ENCODE measurements around the gene NFASC. TPM values are rescaled to one million over a fixed set of nuclear protein-coding genes. Genes with fewer than 3 reads are reported as not detected.

The NFASC gene
- total RNA-seq, 2 donors from 2014 or later = 27.7 to 45.9 TPM

DNA sequence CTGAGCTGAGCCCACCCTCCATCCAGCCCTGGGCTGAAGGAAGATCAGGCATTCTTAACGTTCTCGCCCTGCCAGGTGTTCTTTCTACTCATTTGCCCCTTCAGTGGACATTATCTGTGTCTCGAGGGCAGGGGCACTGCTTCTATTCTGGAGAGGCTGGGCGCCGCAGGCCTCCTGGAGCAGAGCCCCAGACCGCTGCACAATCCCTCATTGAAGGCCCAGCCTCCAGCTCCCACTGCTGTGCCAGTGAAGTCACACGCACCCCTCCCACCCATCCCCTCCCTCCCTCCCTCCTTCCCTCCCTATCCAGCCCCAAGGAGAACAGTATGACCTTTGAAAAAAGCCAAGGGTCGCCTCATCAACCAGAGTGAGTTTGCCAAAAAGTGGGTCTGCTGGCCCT lies 76.7 kb downstream of the NFASC start:
- DNase-seq = no peak
- no peaks in the 10 kb centered on the region for H3K27me3 ChIP-seq (ENCODE audit: control insufficient read depth, insufficient read depth, low read length, poor library complexity, severe bottlenecking)
- no peak overlapping the region for H3K4me3 ChIP-seq (ENCODE audit: low read length)
- H3K9me3 ChIP-seq (ENCODE audit: control insufficient read depth, low read length) = no peaks in the 10 kb centered on the region
- Mint-ChIP-seq H3K9me3 (no peaks in the 10 kb centered on the region), H3K27me3 (ENCODE audit: insufficient read depth) (no peaks in the 10 kb centered on the region), H3K4me3 (no peak overlapping the region), H3K4me1 (peaks cover 18% of the 10 kb centered on the region), H3K36me3 (ENCODE audit: low read depth) (peaks cover 17% of the 10 kb centered on the region), H3K27ac (no peak overlapping the region)
- no peak overlapping the region for H3K9ac ChIP-seq (ENCODE audit: extremely low read depth, low read length, poor library complexity, severe bottlenecking)
- peaks cover 4% of the 10 kb centered on the region for H3K4me1 ChIP-seq (ENCODE audit: control insufficient read depth, insufficient read depth, low read length)
- TF ChIP-seq, protein P1, sequence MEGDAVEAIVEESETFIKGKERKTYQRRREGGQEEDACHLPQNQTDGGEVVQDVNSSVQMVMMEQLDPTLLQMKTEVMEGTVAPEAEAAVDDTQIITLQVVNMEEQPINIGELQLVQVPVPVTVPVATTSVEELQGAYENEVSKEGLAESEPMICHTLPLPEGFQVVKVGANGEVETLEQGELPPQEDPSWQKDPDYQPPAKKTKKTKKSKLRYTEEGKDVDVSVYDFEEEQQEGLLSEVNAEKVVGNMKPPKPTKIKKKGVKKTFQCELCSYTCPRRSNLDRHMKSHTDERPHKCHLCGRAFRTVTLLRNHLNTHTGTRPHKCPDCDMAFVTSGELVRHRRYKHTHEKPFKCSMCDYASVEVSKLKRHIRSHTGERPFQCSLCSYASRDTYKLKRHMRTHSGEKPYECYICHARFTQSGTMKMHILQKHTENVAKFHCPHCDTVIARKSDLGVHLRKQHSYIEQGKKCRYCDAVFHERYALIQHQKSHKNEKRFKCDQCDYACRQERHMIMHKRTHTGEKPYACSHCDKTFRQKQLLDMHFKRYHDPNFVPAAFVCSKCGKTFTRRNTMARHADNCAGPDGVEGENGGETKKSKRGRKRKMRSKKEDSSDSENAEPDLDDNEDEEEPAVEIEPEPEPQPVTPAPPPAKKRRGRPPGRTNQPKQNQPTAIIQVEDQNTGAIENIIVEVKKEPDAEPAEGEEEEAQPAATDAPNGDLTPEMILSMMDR (conservative IDR thresholded peaks at IDR 0.05) = no peak
- no peak overlapping the region for H3K27ac ChIP-seq (ENCODE audit: low read depth, low read length)
- peaks cover 25% of the 10 kb centered on the region for H3K36me3 ChIP-seq (ENCODE audit: control insufficient read depth, insufficient read depth, low read length)
- WGBS, 2 experiments (ENCODE audit: insufficient coverage in 1 of 2, insufficient read length in 1 of 2) = 93 to 94% methylated on average over 5 to 7 of the region's 8 CpGs

DNA sequence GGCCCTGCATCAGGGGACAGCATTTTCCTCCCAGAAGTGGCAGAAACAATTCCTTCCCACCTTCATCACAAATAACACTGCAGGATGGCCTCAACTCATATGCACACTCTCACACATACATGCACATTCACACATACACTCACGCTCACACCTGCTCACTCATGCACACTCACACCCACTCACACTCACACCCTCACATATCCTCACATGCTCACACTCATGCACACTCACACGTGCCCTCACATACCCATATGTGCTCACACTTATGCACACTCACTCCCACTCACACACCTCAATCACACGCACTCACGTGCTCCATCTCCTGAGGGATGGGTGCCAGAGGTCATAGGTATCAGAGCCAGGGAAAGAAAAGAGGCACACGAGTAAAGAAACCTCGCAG lies 77.1 kb downstream of the NFASC start:
- no peak for DNase-seq
- Mint-ChIP-seq H3K27ac (no peak overlapping the region), H3K9me3 (no peaks in the 10 kb centered on the region), H3K4me3 (no peak overlapping the region), H3K4me1 (peaks cover 18% of the 10 kb centered on the region), H3K27me3 (ENCODE audit: insufficient read depth) (no peaks in the 10 kb centered on the region), H3K36me3 (ENCODE audit: low read depth) (peaks cover 19% of the 10 kb centered on the region)
- Histone ChIP-seq H3K36me3 (ENCODE audit: control insufficient read depth, insufficient read depth, low read length) (peaks cover 29% of the 10 kb centered on the region), H3K4me3 (ENCODE audit: low read length) (no peak overlapping the region), H3K9ac (ENCODE audit: extremely low read depth, low read length, poor library complexity, severe bottlenecking) (no peak overlapping the region), H3K27me3 (ENCODE audit: control insufficient read depth, insufficient read depth, low read length, poor library complexity, severe bottlenecking) (no peaks in the 10 kb centered on the region), H3K4me1 (ENCODE audit: control insufficient read depth, insufficient read depth, low read length) (peaks cover 4% of the 10 kb centered on the region), H3K9me3 (ENCODE audit: control insufficient read depth, low read length) (no peaks in the 10 kb centered on the region), H3K27ac (ENCODE audit: low read depth, low read length) (no peak overlapping the region)
- TF ChIP-seq, protein P1 (conservative IDR thresholded peaks at IDR 0.05) = no peak
- WGBS, 2 experiments (ENCODE audit: insufficient coverage in 1 of 2, insufficient read length in 1 of 2) = 82 to 89% methylated on average over 6 of the region's 6 CpGs

DNA sequence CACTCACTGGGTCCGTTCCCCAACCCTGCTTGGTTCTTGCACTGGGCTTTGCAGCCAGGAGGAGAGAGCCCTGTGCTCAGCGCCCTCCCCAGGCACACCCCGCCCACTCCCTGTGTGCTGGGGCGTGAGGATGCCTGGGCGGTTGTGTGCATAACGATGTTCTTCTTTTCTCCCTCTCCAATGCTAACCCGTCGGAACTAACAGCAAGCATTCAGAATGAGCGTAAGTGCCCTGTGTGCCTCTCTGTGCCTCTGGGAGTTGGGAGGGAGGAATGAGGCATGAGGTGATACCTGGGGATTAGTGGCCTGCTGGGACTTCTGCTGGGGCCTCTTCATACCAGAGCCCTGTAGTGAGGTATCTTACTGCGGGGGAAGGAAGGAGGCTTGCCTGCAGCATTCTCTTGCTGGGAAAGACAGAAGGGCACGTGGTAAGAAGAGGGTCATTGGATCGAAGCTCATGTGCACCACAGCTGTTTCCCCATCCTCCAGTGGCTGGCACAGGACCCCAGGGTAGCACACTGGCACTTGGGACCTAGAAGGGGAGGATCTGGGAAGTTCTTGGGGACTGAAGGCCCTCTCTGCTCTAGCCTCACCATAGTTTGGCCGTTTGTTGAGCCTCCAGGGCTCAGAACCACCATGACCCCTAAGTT lies 79.8 kb downstream of the NFASC start:
- Histone ChIP-seq H3K36me3 (ENCODE audit: control insufficient read depth, insufficient read depth, low read length) (peaks cover 33% of the 10 kb centered on the region), H3K9ac (ENCODE audit: extremely low read depth, low read length, poor library complexity, severe bottlenecking) (no peak overlapping the region), H3K27me3 (ENCODE audit: control insufficient read depth, insufficient read depth, low read length, poor library complexity, severe bottlenecking) (no peaks in the 10 kb centered on the region), H3K4me3 (ENCODE audit: low read length) (no peak overlapping the region), H3K27ac (ENCODE audit: low read depth, low read length) (no peak overlapping the region), H3K4me1 (ENCODE audit: control insufficient read depth, insufficient read depth, low read length) (peaks cover 4% of the 10 kb centered on the region), H3K9me3 (ENCODE audit: control insufficient read depth, low read length) (no peaks in the 10 kb centered on the region)
- H3K27me3 Mint-ChIP-seq (ENCODE audit: insufficient read depth) = no peaks in the 10 kb centered on the region
- H3K4me1 Mint-ChIP-seq = peaks cover 18% of the 10 kb centered on the region
- 69 to 85% methylated on average over 4 to 13 of the region's 13 CpGs for WGBS, 2 experiments (ENCODE audit: insufficient coverage in 1 of 2, insufficient read length in 1 of 2)
- DNase-seq = peak; percentile 86
- H3K36me3 Mint-ChIP-seq (ENCODE audit: low read depth) = peaks cover 35% of the 10 kb centered on the region
- TF ChIP-seq, protein P1 (conservative IDR thresholded peaks at IDR 0.05) = no peak
- no peak overlapping the region for H3K27ac Mint-ChIP-seq
- no peaks in the 10 kb centered on the region for H3K9me3 Mint-ChIP-seq
- no peak overlapping the region for H3K4me3 Mint-ChIP-seq
